Right atrium auricular region (tissue), 2 donors: ENCODE results near the gene AQP7. TPM values are rescaled to one million over a fixed set of nuclear protein-coding genes. Genes with fewer than 3 reads are reported as not detected.

Experiments
- DNase-seq: peaks from one replicate; pipeline ENCODE4 v3.0.0-alpha.2; 2019; ENCODE audit warnings: low spot score
- H3K27ac ChIP-seq, 2 donors: fragments of 200-600 bp; sonication (generic); 1 replicate in 1 of 2; 2 replicates in 1 of 2; pipeline ENCODE4 v1.5.1; 2016 to 2019
- H3K27me3 ChIP-seq, 2 donors: fragments of 200-600 bp; sonication (generic); one replicate each; pipeline versions ENCODE4 v1.5.1 to v1.6.0; 2017 to 2019
- H3K36me3 ChIP-seq: fragments of 200-600 bp; sonication (generic); one replicate; pipeline ENCODE4 v1.5.1; 2016
- H3K4me1 ChIP-seq, 2 donors: fragments of 200-600 bp; sonication (generic); one replicate each; pipeline versions ENCODE4 v1.5.1 to v1.6.0; 2017 to 2019
- H3K4me3 ChIP-seq, 2 donors: fragments of 200-600 bp; sonication (generic); 1 replicate in 1 of 2; 2 replicates in 1 of 2; pipeline ENCODE4 v1.5.1; 2017 to 2019; ENCODE audit warnings: mild to moderate bottlenecking in 1 of 2, moderate library complexity in 1 of 2
- H3K9me3 ChIP-seq, 2 donors: fragments of 200-600 bp; sonication (generic); one replicate each; pipeline ENCODE4 v1.5.1; 2019
- CTCF ChIP-seq, 2 donors: fragments of 200-600 bp; sonication (generic); IDR thresholded peaks; one replicate each; pipeline ENCODE4 v1.5.1; 2019; ENCODE audit warnings: antibody characterized with exemption in 2 of 2
- total RNA-seq, 2 donors: library from RNA; depleted of rRNA; stranded (reverse); fragments of >200 nt; gene quantifications; one replicate each; pipeline ENCODE4 v1.1.0, GENCODE V29; 2016

Gene AQP7
- total RNA-seq, 2 donors from 2014 or later: 58.4 to 74.9 TPM

DNA sequence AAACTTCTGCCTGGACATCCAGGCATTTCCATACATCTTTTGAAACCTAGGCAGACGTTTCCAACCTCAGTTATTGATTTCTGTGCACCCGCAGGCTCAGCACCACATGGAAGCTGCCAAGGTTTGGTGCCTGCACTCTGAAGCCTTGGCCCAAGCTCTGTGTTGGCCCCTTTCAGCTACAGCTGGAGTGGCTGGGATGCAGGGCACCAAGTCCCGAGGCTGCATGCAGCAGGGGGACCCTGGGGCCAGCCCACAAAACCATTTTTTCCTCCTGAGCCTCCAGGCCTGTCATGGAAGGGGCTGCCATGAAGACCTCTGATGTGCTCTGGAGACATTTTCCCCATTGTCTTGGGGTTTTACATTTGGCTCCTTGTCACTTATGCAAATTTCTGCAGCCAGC is 62.2 kb downstream of the AQP7 start:
- Histone ChIP-seq H3K27ac (no peak overlapping the region), H3K4me3 (no peak overlapping the region), H3K9me3 (peaks cover 0 to 3% of the 10 kb centered on the region in 2 donors), H3K27me3 (no peaks in the 10 kb centered on the region), H3K36me3 (peaks cover 93% of the 10 kb centered on the region), H3K4me1 (no peaks in the 10 kb centered on the region)
- no peak for TF ChIP-seq CTCF (IDR thresholded peaks at IDR 0.05)
- no peak for DNase-seq

Other genes starting within 250 kb of the AQP7 start
- gene B4GALT1, start 235.2 kb downstream of the AQP7 start, total RNA-seq: 10 to 100 TPM; 57.6 to 76.1 TPM
- not detected for gene SPINK4, start 162.4 kb downstream of the AQP7 start, total RNA-seq
- 100 to 1,000 TPM; 162 to 166 TPM for gene BAG1, start 137.9 kb downstream of the AQP7 start, total RNA-seq
- gene CHMP5, start 137.5 kb downstream of the AQP7 start, total RNA-seq: 10 to 100 TPM; 44.0 to 51.1 TPM
- gene NFX1, start 112.1 kb downstream of the AQP7 start, total RNA-seq: 10 to 100 TPM; 23.7 to 29.1 TPM
- 100 to 1,000 TPM in 1 of 2 donors, 10 to 100 TPM in 1; 14.3 to 116 TPM for gene AQP3, start 45.0 kb upstream of the AQP7 start, total RNA-seq
- 10 to 100 TPM; 12.5 to 16.1 TPM for gene NOL6, start 71.4 kb upstream of the AQP7 start, total RNA-seq
- gene ANKRD18B, start 121.7 kb upstream of the AQP7 start, total RNA-seq: under 1 TPM in 1 of 2 donors, not detected in 1; 0.11 TPM